Measurements from ENCODE around the gene AIDA.

- TF ChIP-seq CTCF (IDR thresholded peaks at IDR 0.05) (no peak), POLR2A (IDR thresholded peaks at IDR 0.05) (no peak), EP300 (IDR thresholded peaks at IDR 0.05) (no peak)
Measured at GRCh38 chr1:222653178-222653827, 59.0 kb downstream of the AIDA start.

Measured in gastroesophageal sphincter (tissue), 3 donors.